GM18511 (cell line): ENCODE measurements around the gene NIN.
"Not testable (repeated sequence)": the region's sequence is repeated elsewhere in the genome, so short reads cannot be mapped to it uniquely, and the experiment has no call there.

Experiments
- ATAC-seq: cut with Tn5 transposase; IDR thresholded peaks from one replicate; pipeline ENCODE4 v1.9.1; 2021; ENCODE audit warnings: mild to moderate bottlenecking, moderate library complexity; ENCODE audit not compliant: unreplicated experiment

The NIN gene

GRCh38 chr14:50819303-50819702 lies 11.7 kb downstream of the NIN start:
- ATAC-seq: not testable (repeated sequence)

GRCh38 chr14:50816395-50817047 lies 14.4 kb downstream of the NIN start:
- ATAC-seq: no peak

DNA sequence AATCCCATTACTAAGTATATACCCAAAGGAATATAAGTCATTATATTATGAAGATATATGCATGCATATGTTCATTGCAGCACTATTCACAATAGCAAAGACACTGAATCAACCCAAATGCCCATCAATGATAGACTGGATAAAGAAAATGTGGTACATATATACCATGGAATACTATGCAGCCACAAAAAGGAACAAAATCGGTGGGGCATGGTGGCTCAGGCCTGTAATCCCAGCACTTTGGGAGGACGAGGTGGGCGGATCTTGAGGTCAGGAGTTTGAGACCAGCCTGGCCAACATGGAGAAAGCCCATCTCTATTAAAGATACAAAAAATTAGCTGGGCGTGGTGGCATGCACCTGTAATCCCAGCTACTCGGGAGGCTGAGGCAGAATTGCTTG lies 15.4 kb downstream of the NIN start:
- ATAC-seq: not testable (repeated sequence)

- ATAC-seq: not testable (repeated sequence)
Measured at GRCh38 chr14:50815058-50815457, 15.9 kb downstream of the NIN start.

GRCh38 chr14:50814161-50814560 lies 16.8 kb downstream of the NIN start:
- no peak for ATAC-seq

DNA sequence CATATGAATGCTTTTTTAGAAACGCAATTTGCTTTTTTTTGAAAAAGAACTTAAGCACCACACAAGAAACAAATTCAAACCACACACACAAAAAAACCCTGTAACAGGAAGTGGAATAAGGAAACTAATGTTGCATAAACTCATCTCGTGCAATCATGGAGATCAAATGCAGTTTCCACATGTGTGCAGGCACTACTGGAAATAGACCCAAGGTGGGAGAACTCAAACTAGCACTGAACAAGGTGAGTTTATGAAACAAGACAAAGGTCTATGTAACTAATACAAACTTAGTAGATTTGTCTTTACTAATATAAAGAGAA lies 17.5 kb downstream of the NIN start:
- peak; percentile 61 for ATAC-seq

DNA sequence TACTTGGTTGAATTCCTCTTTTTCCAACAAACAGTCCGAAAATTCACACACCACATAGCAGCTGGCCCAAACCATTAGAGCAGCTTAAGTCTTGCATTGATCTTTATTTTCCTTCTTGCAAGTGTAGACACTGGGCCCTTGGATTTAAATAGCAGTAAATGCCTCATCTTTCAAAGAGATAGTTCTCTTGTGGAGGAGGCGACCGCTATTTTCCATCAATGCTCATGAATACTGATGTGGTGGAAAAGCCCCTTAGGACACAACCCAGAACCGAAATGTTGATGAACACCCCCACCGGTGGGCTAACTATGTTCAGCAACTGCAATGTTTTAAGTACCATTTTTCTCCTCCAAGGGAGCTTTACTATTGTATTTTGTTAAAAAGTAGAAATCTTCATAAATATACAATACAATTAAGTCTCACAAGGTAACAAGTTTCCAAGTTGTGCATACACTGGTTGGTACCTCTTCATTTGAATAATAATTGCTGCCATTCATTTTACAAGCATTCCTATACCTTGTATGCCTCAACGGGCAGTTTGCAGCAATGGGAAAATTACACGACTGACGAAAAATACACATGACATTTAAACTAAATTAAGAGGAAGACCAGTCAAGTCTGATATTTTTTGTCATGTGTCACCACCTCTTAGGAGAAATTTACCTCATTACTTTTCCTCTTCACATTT lies 18.0 kb downstream of the NIN start:
- peak; percentile 26 for ATAC-seq

- ATAC-seq: peak; percentile 57
Measured at GRCh38 chr14:50812180-50812579, 18.8 kb downstream of the NIN start.

- no peak for ATAC-seq
Measured at GRCh38 chr14:50808053-50808452, 22.9 kb downstream of the NIN start.

DNA sequence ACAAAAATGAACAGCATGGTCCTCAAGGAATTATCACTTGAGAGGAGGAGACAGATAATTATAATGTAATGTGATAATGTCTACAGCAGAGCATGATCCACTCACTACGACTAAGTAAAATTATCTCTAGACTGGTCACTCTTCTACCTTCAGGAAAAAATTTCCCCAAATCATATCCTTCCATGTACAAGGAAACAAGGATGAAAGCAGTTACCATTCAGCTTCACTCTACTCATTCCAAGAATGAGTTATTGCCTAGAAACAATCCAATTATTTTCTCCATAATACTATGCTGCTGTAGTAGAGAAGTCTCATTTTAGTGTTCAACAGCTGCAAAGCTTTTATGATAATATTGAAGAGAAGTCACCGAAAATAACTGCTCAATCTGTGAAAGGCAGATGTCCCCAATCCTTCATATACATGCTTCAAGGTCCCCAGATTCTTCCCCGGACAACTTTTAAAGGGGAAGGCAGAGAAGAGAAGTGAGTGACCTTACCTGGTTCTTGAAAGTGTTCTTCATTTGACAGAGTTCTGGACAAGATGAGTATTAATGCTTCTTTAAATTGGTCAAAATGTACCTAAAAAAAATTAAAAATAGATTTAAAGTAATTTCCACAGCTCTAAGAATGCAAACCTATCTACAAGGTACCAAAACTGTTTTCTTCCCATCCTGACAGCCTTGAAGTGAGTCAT lies 24.6 kb downstream of the NIN start:
- no peak for ATAC-seq

GRCh38 chr14:50805396-50805795 lies 25.6 kb downstream of the NIN start:
- no peak for ATAC-seq

- no peak for ATAC-seq
Measured at GRCh38 chr14:50804181-50804721, 26.7 kb downstream of the NIN start.

DNA sequence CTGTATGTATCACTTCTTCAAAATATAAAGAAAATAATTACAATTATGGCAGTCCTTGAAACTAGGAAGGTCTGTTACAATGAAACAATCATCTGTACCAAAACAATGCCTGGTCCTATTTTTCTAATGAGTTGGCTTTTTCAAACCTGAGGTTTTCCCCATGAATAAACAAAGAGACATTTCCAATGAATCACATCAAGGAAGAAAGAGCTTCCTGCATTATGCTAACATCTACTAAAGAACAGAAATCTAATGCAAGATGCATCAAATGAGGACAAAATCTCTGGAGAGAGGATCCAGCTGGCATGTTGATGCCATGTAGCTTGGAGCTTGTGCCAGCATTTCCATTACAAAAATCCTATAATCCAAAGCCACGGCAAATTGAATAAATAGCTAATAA lies 29.3 kb downstream of the NIN start:
- ATAC-seq: no peak

DNA sequence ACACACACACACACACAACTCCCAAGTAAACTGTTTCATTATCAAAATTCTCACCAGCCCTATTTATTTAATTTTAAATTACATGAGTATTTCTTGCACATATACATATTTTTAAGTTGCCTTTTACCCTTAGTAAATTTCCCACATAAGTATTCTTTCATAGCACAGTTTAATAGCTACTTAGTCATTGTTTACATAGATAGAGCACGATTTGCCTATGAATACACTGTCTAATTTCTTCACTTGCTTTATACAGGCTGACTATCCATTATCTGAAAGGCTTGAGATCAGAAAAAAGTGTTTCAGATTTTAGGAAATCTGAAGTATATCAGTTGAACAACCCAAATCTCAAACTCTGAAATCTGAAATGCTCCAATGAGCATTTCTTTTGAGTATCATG lies 30.9 kb downstream of the NIN start:
- ATAC-seq: no peak

- peak; percentile 89 for ATAC-seq
Measured at GRCh38 chr14:50798048-50798421, 32.9 kb downstream of the NIN start.

- no peak for ATAC-seq
Measured at GRCh38 chr14:50797250-50798047, 33.5 kb downstream of the NIN start.

DNA sequence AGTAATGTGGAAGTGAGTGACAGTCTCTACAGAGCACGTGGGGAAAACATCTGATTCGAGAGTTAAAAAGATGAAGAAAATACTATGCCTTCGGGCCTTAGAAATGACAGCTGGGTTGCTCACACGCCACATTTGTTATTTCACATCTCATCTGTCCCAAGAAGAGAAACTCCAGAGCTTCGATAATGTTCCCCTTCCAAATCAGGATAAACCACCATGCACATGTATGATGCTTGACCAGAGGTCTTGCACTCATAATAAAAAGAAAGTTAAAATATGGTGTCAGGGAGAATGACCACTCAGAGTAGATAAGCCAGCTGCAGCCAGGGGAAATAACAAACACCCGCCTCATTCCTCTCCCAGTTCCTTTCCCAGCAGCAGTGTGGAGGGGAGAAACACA lies 34.6 kb downstream of the NIN start:
- no peak for ATAC-seq

GRCh38 chr14:50795909-50796308 lies 35.1 kb downstream of the NIN start:
- no peak for ATAC-seq

DNA sequence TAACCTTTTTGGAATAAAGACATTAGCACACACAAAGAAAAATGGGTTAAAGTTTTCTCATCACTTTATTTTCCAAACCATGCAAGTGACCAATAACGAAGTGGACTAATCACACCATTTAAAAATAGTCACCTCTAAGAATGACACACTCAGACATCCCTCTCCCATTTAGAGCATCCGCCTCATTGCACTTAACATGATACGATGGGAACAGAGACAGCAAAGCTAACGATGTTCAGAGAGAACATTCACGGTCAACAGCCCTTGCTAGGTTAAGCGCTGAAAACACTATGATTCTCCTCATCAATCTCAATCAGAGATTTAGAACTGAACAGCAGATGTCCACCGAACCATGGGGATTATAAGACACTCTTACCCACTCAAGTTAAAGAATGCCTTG lies 35.8 kb downstream of the NIN start:
- ATAC-seq: no peak

- no peak for ATAC-seq
Measured at GRCh38 chr14:50794068-50794645, 36.8 kb downstream of the NIN start.

DNA sequence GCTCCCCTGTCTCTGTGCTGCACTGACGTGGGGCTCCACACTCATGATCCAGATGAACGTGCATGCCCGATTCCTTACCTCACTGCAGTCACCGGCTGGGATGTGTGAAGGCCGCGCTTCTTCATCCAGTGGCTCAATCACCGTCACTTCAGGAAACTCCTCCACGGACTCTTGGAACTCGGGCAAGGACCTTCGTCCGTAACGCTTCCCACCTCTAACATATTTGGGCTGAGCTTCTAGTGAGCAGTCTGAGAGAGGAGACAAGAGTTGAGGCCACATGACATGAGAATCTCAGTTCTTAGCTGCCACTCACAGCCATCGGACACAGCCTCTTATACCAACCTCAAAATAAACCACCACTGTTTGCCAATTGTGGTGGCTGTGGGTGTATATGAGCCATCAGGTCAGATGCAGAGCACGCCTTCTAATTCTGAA lies 38.3 kb downstream of the NIN start:
- ATAC-seq: peak; percentile 27
